ENCODE results near the gene NUDT19.

GRCh38 chr19:32750441-32751055 lies 58.9 kb downstream of the NUDT19 start:
- TF ChIP-seq CTCF (conservative IDR thresholded peaks at IDR 0.05; ENCODE audit: low read depth, low read length) (no peak), EZH2 (IDR thresholded peaks at IDR 0.05; ENCODE audit: borderline replicate concordance, low read depth, low read length, poor library complexity, severe bottlenecking) (no peak)
